Epidermal melanocyte (primary cell): Measurements from ENCODE around the gene MTA2.
A peak's percentile ranks its signal among the peaks of the same experiment; 100 is the strongest.

ENCODE experiments used
- DNase-seq: peaks from one replicate; pipeline ENCODE4 v3.0.0; 2011; ENCODE audit warnings: low spot score; ENCODE audit not compliant: insufficient read length

Gene MTA2

DNA sequence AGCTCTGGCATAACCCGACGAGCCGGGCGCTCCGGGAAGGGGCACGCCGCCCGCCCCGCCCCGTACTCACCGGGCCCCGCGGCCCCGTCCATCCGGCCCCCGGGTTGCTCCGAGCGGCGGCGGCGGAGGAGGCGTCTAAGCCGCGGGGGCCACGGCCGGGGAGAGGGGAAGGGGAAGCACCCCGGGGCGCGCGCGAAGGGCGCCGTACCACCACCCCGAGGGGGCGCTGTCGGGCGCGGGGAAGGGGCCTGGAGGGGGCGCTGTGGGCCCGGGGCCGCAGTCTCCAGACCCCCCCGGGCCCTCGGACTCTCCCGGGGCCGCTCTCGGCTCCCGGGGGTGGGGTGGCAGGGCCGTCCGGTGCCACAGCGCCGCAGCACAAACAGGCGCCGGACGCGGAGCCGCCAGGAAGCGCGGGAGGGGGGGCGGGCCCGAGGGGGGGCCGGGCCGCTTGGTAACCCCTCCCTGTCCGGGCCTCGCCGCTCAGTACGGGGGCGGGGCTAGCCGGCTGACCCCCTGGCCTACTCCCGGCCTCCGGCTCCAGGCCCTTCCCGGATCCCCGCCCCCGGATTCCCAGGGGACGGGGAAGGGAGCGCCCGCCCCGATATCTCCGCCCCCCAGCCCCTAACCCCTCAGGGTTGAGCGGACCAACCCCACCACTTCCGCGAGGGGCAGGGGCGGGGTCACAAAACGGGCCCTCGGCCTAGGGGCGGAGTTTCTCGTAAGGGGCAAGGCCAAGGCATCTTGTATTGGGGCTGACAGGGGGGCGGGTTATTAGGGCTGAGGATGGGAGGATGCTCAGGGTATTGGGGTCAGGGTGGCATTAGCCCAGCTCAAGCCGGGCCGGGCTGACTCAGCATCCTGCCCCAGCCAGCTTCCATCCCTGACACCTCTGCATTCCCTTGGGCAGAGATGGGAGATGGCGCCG lies 11.0 kb upstream of the MTA2 start, which contains the start of the genes EML3 and ROM1:
Gene EML3 (minus strand): TSS at position 410 of the 925 bp plus-strand sequence. CDS start 318 bp downstream, at position 92.
Gene ROM1 (plus strand): TSS at position 892 of the 925 bp plus-strand sequence. CDS start 25 bp downstream, at position 917.
- peak; percentile 90 for DNase-seq

GRCh38 chr11:62611705-62612365 lies 10.2 kb upstream of the MTA2 start:
- DNase-seq: no peak

DNA sequence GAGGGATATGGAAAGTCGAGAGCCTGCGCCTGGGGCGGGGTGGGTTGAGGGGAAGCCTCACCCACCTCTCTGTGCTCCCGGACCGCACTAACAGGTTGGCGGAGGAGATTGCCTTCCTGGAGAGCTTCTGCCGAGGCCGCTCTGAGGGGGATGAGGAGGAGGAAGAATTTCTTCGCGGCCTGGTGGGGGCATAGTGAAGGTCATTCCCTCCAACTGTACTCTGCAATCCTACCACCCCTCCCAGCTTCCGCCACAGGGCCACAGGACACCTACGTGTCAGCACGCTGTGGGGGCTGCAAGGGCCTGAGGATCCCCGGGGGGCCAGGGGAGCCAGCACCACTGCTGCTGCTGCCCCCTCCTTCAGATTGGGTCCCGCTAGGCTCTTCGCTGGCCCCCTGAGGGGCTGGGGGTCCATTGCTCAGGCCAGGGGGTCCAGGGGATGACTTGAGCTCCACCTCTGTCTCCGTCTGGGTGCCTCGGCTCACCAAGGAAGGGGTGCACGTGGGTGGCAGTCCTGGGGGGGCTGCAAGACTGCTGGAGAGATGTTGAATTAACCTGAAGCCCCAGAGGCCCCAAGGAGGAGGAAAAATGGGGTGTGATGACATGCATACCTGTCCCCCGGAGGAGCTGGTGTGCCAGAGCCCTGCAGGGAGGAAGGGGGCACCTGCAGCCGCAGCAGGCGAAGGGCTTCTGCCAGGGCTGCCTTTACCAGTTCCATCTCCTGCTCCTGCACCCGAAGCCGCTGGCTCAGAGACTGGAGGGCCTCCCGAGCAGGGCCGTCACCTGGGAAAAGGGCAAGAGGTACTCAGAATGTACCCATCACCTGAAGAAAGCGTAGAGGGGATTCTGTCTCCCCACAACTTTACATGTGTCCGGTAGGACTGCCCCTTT lies 9.4 kb upstream of the MTA2 start:
- no peak for DNase-seq

DNA sequence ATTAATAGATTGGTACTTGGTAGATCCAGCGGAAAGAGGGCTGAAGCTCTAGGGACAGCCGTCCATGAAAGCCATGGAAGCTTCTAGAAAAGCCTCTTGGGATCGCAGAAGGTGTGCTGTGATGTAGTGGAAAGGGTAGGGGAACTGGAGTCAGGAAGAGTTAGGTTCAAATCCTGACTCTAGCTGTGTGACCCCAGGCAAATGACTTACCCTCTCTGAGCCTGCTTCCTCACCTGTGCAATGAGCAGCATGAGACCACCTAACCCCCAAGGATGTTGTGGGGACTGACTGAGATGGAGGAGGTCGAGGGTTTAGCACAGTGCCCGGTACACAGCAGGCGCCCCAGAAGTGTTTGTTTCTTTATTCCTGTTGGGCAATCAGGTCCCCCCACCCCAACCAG lies 8.7 kb upstream of the MTA2 start:
- no peak for DNase-seq

- DNase-seq: no peak
These were observed 7.1 kb upstream of the MTA2 start for GRCh38 chr11:62608776-62609175.

DNA sequence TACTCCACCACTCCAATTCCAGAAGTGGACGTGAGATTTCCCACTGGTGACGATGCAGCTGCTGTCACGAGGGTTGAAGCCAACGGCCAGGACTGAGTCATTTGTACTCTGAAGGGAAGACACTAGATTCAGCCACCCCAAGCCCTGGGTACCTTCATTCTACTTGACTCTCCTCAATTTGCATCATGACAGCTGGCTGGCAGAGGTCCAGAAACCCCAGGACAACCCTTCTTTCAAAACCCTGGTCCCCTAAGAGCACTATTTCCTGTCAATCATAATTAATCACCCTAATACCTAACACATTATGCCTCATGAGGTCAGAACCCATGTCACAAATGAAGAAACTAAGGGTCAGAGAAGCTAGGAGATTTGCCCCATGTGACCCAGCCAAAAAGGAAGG lies 6.0 kb upstream of the MTA2 start:
- DNase-seq: no peak

DNA sequence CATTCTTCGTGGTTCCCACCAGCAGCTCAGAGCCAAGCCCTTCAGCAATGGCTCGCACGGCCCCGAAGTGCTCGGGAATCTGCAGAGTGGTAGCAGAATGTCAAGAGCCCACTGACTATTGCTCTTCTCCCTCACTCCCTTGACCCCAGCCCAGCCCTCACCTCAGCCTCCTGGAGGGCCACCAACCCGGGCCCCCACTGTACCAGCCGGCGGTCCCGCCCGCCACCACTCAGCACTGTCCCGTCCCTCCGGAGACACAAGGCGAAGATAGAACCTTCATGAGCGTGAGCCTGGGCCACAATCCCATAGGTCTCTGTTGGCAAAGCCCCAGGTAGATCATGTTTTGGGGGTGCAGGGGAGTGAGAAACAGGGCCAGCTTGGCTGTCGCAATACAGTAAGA lies 4.2 kb upstream of the MTA2 start:
- DNase-seq: no peak

GRCh38 chr11:62605467-62605866 lies 3.8 kb upstream of the MTA2 start:
- no peak for DNase-seq

DNA sequence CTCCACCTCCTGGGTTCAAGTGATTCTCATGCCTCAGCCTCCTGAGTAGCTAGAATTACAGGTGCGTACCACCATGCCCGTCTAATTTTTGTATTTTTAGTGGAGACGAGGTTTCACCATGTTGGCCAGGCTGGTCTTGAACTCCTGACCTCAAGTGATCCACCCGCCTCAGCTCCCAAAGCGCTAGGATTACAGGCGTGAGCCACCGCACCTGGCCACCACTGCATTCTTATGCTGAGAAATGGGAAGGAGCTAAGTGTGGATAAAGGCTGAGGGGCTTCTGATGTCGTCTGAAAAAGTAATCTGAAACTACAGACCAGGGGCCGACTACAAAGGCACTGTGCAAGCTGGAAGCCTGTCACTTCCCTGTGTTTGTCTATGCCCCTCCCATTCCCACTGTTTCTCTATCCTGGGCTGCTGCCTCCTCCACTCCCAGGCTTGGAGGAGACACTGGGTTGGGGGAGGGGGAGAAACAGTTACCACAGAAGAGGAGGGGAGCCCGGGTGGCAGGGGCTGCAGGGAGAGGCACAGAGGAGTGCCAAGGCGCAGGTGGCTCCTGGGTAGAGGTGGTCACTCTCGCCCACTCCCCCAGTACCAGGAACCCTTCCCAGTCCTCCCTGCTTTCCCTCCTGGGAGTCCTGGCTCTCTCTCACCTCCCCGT lies 2.9 kb upstream of the MTA2 start:
- DNase-seq: no peak

DNA sequence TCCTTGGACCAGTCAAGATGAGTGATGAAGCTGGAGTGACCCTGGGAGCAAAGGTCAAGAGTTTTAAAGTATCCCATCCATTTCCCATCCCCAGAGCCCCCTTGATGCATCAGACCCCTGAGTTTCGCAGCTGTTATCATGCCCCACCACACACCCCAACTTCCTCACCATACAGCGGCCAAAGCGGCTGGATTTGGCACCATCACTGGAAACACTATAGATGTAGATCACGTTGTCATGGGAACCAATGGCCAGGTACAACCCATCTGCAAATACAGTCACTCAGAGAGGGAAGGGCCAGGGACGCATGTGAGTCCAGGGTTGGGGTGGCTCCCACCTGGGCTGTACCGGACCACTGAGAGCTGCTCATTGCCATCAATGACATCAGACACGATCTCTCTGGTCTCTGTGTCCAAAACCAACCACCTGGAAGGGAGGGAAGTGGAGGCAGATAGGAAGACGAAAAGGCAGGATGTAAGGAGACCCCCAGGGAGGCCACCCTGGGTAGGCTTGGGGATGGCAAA lies 2.2 kb upstream of the MTA2 start:
- no peak for DNase-seq

DNA sequence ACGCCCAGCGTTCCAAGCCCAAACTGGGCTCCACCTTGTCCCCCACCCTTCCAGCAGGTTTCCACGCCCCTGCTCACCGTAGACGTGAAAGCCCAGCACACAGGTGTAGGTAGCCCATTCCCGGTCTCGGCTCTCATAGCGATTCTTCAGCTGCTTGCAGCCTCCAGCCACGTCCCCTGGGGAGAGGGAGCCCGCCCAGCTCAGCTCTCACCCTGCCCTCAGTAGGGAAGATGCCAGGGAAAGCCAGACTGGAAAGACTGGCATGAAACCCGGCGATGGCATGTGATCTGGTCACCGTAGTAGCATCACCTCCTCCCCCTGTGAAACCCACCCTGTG lies 1.4 kb upstream of the MTA2 start:
- DNase-seq: no peak

GRCh38 chr11:62602141-62603071 lies 741 bp upstream of the MTA2 start:
- DNase-seq: peak; percentile 81

- no peak for DNase-seq
These were observed 618 bp downstream of the MTA2 start for GRCh38 chr11:62601122-62601371.

DNA sequence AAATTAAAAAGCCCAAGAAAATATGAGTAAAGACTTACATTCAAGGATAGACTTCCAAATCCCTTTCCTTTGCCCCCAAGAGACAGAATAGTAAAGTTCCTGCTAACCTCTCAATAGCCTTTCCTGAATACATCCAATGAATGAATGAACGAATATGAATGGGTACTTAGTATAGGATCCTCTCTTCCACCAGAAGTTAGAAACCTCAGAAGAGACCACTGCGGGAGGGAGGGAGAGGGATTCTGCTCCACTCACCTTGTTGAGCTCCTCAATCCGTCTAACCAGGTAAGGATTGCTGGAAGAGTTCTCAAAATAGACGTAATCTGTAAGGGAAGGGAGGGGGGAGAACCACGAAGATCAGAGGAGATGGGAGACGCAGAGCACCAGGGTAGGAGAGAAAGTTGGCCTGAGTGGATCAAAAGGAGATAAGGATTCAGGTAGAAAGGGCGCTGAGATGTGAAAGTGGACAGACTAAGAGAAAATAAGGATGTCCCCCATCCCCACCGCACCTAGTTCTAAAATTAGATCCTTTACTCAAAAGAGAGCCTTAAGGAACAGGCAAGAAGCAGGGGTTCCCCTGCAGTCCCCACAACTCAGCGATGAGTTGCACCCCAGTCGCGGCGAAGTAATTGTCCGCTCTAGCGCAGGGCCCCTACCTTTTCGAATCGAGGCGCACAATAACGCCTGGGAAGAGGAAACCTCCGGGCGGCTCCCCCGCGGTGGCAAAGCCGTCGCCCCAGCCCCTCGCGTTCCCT lies 1.1 kb downstream of the MTA2 start:
- DNase-seq: no peak

DNA sequence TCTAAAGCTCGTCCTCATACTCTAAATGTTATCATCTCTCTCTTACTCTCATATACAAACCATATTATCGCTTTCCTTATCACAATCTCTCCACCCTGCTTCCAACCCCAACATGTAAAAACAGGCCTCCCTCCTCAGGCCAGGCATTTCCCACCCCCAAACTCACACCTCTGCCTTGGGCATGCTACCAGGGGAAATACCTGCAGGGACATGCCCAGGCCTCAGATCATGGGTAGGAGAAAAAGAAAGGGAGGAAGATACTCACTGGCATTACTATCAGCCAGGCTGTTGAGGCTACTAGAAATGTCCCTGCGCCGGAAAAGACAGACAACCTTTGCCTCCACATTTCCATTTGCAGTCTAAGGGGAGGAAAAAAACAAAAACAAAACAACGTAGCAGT lies 1.8 kb downstream of the MTA2 start:
- no peak for DNase-seq

DNA sequence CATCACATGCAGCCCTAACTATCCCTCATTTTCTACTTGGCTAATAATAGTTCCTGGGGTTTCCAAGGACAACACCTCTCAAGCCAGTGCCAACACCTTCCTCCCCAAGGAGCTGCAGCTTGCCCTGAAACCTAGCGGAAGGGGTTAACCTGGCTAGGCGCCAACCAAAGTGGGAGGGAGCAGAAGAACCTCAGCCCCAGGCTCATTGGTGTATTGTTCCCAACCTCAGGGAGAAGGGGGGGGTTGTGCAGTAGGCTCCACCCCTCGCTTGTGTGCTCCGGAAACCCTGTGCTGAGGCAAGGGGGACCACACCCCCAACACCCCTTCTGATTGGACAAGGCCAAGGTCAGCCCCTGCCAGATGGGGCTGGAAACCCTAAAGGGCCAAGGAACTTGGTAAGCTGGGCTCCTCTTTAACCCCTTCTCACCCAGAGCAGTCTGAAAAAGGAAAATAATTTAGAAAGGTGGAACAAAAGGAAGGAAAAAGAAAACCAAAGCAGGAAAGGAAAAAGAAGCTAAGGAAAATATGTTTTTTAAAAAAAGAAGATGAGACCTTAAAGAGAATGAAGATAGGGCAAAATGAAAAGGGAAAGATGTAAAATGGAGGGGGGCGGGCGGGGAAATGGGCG lies 2.5 kb downstream of the MTA2 start:
- peak; percentile 98 for DNase-seq

- no peak for DNase-seq
These were observed 6.5 kb downstream of the MTA2 start for GRCh38 chr11:62595124-62595523.

DNA sequence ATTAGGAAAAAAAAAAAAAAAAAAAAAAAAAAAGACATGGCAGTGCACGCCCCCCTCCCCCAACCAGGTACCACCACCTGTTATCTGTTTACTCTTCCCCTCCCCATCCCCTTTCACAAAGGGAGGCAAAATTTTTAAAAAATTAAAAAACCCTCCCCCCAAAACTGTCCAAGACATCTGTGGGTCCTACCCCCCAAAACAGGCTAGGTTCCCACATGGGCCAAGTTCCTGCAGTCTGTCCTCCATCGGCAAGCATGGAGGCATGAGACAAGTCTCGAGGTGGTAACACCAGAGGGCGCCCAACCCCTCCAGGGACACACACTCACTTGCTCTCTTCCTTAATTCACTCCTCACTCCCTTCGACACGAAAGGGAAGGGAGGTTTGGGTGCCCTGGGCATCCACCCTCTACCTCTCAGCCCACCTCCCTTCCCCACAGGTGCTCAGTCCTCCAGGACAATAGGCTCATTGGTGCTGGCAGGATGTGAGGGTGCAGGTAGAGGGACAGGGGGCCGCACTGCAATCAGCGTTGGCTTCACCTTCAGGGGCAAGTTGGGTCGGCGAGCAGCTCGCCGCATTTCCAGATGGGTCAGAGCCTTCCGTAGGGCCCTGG lies 8.1 kb downstream of the MTA2 start:
- no peak for DNase-seq
